Activated T-cell treated with anti-CD3 and anti-CD28 coated beads, Interleukin-2, amount 50 U/mL, for 72 hours (primary cell): ENCODE data around the gene DONSON. TPM values are rescaled to one million over a fixed set of nuclear protein-coding genes. Genes with fewer than 3 reads are reported as not detected.

ENCODE experiments used
- ATAC-seq, 2 donors: fragments of 150-1000 bp; cut with Tn5 transposase; replicated peaks in 1 of 2; 2 replicates each; pipeline ENCODE4 v1.10.0; 2021; ENCODE audit warnings: moderate library complexity in 2 of 2, mild to moderate bottlenecking in 1 of 2
- DNase-seq, 2 donors: peaks; one replicate each; pipeline ENCODE4 v3.0.0; 2021 to 2022; ENCODE audit warnings: mixed read lengths in 1 of 2
- H3K27ac Mint-ChIP-seq: one replicate; pipeline ENCODE4 v1.8.0; 2022; ENCODE audit warnings: mild to moderate bottlenecking, moderate library complexity, mixed read lengths
- H3K27me3 Mint-ChIP-seq: one replicate; pipeline ENCODE4 v1.8.0; 2022; ENCODE audit warnings: low read depth, mixed read lengths
- H3K36me3 Mint-ChIP-seq, 2 donors: one replicate each; pipeline ENCODE4 v1.8.0; 2022; ENCODE audit warnings: mixed read lengths in 2 of 2, mild to moderate bottlenecking in 1 of 2; ENCODE audit not compliant: insufficient read depth in 2 of 2
- H3K4me1 Mint-ChIP-seq: one replicate; pipeline ENCODE4 v1.8.0; 2022; ENCODE audit warnings: low read depth, mixed read lengths
- H3K4me3 Mint-ChIP-seq, 2 donors: one replicate each; pipeline ENCODE4 v1.8.0; 2022; ENCODE audit warnings: mild to moderate bottlenecking in 2 of 2, mixed read lengths in 2 of 2, moderate library complexity in 2 of 2
- H3K9me3 Mint-ChIP-seq, 2 donors: one replicate each; pipeline ENCODE4 v1.8.0; 2022; ENCODE audit warnings: mixed read lengths in 2 of 2
- total RNA-seq, 2 donors: library from RNA; stranded (reverse); gene quantifications; one replicate each; pipeline ENCODE4 v1.2.3, GENCODE V29; 2022

Gene DONSON
- total RNA-seq, 2 donors from 2014 or later, result 39.7 to 46.5 TPM

DNA sequence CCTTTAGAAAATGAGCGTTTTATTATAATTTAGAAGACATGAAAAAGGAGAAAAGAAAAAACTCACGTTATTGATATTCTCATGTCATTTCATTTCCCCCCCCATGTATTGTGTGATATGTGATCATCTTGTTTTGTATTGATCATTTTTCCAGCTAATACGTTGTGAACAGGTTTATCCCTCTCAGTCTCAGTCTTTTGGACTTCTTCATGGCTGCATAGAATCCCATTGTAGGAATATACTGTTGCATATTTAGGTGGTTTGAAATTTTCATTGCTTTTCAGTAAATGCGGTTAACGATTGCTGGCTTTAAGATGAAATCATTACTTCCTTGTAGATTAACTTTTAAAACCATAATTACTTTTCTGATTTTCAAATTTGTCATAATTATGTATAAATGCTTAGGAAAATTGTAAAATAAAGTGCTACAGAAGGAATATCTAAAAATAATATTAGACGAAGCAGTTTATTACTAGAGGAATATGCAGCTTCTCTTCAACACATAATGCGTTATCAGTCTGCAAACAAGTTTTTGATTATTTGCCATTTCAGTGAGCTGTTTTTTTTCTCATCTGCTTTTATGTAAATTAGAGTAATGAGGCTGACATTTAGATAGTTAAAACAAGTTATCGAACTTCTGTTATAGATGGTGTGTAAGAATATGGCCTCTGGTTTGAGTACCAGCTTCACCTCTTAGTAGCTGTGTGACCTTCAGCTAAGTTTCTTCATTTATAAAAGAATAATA, 43.9 kb downstream of the DONSON start:
- H3K9me3 Mint-ChIP-seq, result no peaks in the 10 kb centered on the region
- H3K4me3 Mint-ChIP-seq, result peak overlapping the region; percentile 96 to 100
- H3K27me3 Mint-ChIP-seq, result no peaks in the 10 kb centered on the region
- H3K36me3 Mint-ChIP-seq, result peaks cover 12 to 54% of the 10 kb centered on the region in 2 donors
- no peak for ATAC-seq
- H3K27ac Mint-ChIP-seq, result peak overlapping the region; percentile 98
- peaks cover 53% of the 10 kb centered on the region for H3K4me1 Mint-ChIP-seq
- DNase-seq, result no peak

DNA sequence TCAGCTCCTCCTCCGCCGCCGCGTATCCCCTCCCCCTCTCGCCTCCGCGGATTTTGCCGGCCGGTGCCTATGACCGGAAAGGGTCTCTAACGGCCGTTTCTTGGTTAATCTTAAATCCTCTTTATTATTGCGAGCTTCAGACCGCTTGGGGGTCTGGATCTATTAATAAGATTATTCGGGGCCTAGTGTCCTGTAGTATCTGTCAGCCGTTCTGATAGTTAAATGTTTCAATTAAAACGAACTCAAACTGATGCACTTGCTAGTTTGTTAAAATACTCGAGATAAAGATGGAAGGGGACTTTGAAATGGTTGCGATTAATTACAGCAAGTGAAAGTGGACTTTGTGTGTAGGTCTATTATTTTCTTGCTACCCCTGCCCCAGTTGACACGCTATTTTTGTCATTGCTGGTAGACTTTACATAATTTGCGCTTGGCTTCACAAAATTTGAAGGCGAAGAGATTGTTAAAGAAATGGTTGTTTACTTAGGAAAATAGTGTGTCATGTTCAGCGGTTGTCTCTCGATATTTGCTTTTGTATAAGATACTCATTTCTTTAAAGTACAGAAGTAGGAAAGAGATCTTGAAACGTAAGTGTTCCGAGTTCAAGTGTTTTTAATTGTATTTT, 44.9 kb downstream of the DONSON start:
- H3K27me3 Mint-ChIP-seq, result no peaks in the 10 kb centered on the region
- H3K4me3 Mint-ChIP-seq, result peak overlapping the region; percentile 96 to 100
- DNase-seq (peak; percentile 85 to 87), ATAC-seq (peak; percentile 26)
- no peaks in the 10 kb centered on the region for H3K9me3 Mint-ChIP-seq
- H3K4me1 Mint-ChIP-seq, result peaks cover 62% of the 10 kb centered on the region
- H3K27ac Mint-ChIP-seq, result peak overlapping the region; percentile 98
- peaks cover 9 to 54% of the 10 kb centered on the region in 2 donors for H3K36me3 Mint-ChIP-seq

DNA sequence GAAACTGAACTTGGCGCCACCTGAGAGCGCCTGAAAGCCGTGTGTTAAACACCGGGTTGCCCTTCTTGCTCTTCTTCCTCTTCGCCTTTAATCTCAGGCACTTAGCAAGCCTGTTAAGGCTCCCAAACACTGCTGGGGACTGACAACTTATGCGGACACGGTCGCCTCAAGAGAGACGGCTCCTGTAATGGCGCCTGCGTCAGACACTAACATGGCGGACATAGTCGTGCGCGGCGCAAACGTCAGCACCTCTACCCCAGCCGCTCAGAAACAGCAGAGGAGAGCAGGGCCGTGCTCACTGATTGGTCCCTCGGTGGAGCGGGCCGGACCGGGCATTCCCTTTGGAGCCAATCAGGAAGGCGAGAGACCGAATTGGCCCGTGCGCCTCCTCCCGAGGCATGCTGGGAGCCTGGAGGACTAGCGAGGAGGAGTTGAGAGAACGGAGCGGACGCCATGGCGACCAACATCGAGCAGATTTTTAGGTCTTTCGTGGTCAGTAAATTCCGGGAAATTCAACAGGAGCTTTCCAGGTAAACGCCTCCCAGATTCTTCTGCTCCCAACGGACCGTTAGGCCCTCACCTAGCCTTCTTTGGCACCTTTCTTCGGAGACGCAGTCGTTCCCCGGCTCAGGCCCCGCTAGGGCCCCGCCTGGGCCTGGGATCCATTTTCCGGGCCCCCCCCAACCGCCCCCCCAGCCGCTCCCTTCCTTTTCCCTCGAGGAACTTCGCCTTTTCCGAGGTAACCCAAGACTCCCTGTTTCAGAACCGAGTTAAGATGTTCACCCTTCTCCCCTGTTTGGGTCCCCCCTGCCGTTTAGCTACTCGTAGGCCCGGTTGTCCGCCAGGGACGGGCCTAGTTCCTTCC, 45.6 kb downstream of the DONSON start, which contains the start of gene SON:
TSS of gene SON (plus strand) at position 399 of the 865 bp plus-strand sequence. CDS start at position 454, 55 bp downstream.
- Mint-ChIP-seq H3K4me3 (peak within 1 kb of the TSS; percentile 96 to 100), H3K27me3 (no peaks in the 10 kb centered on the region), H3K4me1 (peaks cover 55% of the 10 kb centered on the region), H3K36me3 (peaks cover 9 to 55% of the 10 kb centered on the region in 2 donors), H3K27ac (peak within 1 kb of the TSS; percentile 98), H3K9me3 (no peaks in the 10 kb centered on the region)
- DNase-seq (peak; percentile 96 to 99), ATAC-seq (peak; percentile 94)

DNA sequence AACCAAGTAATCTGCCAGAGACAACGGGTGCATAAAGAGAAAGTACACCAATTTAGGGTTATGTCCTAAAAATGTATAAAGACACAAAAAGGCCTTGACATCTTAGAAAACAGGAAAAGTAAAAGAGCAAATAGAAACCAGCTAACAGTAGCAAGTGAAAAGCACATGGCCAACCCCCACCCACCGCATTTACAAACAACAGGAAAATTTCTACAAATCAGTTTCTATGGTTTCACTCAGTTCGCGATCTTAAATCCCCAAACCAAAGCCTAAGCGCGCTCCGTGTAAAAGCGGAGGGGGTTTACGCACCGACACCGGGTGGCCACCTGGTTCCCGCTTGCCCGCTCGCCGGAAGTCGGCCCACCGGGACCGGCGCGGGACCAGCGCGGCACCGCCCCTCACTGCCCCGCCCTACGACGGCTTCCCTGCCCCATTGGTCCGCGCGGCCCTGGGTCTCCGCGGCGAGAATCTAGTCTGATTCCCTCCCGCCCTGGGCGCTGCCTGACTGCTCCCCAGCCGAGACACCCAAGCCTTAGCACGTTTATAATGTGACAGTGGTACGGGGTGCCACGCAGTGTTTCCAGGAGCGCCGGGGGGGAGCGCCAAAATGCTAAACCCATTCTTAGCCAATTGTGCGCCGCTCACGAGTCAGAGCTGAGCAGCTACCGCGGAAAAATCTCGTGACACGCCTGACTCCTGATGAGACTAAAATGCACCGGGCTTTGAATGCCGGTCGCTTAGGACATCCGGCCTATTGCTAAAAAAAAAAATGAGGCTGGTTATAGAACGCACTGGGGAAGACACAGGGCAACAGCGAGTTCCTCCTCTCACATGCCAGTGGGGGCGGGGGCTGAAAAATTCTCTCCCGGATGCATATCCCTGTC, 46.5 kb downstream of the DONSON start, which contains the start of gene GART:
TSS of gene GART (minus strand) at position 362 of the 884 bp plus-strand sequence. CDS start 2,802 bp downstream, outside the sequence.
- Mint-ChIP-seq H3K4me3 (peak within 1 kb of the TSS; percentile 96 to 100), H3K27me3 (no peaks in the 10 kb centered on the region), H3K9me3 (peaks cover 2 to 4% of the 10 kb centered on the region in 2 donors), H3K27ac (peak within 1 kb of the TSS; percentile 98), H3K36me3 (peaks cover 16 to 56% of the 10 kb centered on the region in 2 donors), H3K4me1 (peaks cover 59% of the 10 kb centered on the region)
- DNase-seq (peak; percentile 91), ATAC-seq (peak; percentile 75 to 76)

DNA sequence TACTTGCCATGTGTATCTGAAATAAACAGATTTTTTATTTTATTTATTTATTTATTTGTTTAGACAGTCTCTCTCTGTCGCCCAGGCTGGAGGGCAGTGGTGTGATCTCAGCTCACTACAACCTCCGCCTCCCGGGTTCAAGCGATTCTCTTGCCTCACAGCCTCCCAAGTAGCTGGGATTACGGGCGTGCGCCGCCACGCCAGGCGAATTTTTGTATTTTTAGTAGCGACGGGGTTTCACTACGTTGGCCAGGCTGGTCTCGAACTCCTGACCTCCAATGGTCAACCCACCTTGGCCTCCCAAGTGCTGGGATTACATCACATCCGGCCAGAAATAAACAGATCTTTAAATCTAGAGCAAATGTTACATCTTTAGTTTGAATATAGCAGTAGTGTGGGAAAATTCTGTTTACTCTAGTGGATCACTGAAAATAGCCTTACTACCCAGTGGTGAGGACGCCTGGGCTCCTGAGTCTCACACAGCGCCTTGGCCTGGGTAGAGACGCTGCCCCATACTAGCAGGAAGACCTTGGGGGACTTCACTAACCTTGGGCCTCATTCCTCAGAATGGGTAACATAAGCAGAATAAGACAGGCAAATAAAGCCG, 47.3 kb downstream of the DONSON start:
- DNase-seq (peak in 1 of 2 donors; percentile 23), ATAC-seq (no peak)
- peak overlapping the region; percentile 98 for H3K27ac Mint-ChIP-seq
- H3K4me1 Mint-ChIP-seq, result peaks cover 54% of the 10 kb centered on the region
- peaks cover 2 to 4% of the 10 kb centered on the region in 2 donors for H3K9me3 Mint-ChIP-seq
- peaks cover 21 to 57% of the 10 kb centered on the region in 2 donors for H3K36me3 Mint-ChIP-seq
- H3K27me3 Mint-ChIP-seq, result no peaks in the 10 kb centered on the region
- peak overlapping the region; percentile 96 to 100 for H3K4me3 Mint-ChIP-seq

DNA sequence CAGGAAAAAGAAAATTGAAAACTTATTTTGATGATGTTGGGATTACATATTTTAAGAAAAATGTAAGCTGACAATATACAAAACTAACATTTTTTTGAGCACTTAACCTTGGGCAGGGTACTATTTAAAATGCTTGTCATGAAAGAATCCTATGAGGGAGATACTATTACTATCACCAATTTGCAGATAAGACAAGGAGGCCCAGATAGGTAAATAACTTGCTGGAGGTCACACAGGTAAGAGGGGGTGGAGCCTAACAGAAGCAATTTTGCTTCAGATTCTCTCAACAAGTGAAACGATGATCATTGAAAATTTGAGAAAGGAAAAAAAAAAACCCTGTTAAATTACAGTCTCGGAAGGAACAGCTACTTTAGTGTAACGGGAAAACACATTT, 47.8 kb downstream of the DONSON start:
- no peaks in the 10 kb centered on the region for H3K27me3 Mint-ChIP-seq
- peaks cover 49% of the 10 kb centered on the region for H3K4me1 Mint-ChIP-seq
- H3K27ac Mint-ChIP-seq, result peak overlapping the region; percentile 98
- DNase-seq (no peak), ATAC-seq (no peak)
- peaks cover 21 to 56% of the 10 kb centered on the region in 2 donors for H3K36me3 Mint-ChIP-seq
- peaks cover 2 to 4% of the 10 kb centered on the region in 2 donors for H3K9me3 Mint-ChIP-seq
- peak overlapping the region; percentile 96 to 100 for H3K4me3 Mint-ChIP-seq

DNA sequence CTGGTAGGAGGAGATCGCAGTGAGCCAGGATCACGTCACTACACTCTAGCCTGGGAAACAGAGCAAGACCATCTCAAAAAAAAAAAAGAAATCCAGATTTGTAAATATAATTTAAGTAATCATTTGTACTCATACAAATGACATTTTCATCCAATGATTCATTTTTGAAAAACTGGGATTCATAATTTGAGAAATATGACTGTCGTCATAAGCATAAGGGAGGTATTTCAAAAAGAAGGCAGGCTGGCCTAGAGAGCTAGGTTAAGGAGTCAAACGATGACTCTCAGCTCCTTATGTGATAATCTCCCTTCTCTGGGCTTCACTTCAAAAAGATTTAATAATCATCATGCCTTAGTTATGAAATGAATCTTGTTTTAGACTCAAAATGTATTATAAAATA, 48.9 kb downstream of the DONSON start:
- ATAC-seq (no peak), DNase-seq (no peak)
- Mint-ChIP-seq H3K4me1 (peaks cover 46% of the 10 kb centered on the region), H3K4me3 (no peak overlapping the region), H3K36me3 (peaks cover 21 to 61% of the 10 kb centered on the region in 2 donors), H3K27ac (peak overlapping the region; percentile 98), H3K9me3 (peaks cover 2 to 4% of the 10 kb centered on the region in 2 donors), H3K27me3 (no peaks in the 10 kb centered on the region)

DNA sequence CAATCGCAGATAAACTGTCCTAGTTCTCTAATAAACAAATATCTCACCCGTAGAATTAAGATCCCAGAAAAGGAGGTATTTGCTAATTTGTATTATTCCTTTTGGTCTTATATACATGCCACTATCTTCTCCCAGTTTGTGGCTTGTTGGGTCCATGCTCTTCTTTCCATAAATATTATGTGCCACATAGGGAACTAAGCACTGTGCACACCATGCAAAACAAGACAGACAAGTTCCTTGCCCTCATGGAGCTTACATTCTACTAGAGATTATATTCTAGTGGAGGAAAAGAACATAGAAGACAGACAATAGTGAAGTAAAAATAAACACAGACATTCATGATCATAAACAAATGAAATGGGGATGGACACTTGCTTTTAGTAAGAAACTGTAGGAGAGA, 51.3 kb downstream of the DONSON start:
- Mint-ChIP-seq H3K27me3 (no peaks in the 10 kb centered on the region), H3K36me3 (peaks cover 20 to 49% of the 10 kb centered on the region in 2 donors), H3K9me3 (peaks cover 2 to 4% of the 10 kb centered on the region in 2 donors), H3K4me1 (peaks cover 38% of the 10 kb centered on the region), H3K27ac (peak overlapping the region; percentile 6), H3K4me3 (peak overlapping the region in 1 of 2 donors; percentile 2)
- ATAC-seq (no peak), DNase-seq (no peak)

DNA sequence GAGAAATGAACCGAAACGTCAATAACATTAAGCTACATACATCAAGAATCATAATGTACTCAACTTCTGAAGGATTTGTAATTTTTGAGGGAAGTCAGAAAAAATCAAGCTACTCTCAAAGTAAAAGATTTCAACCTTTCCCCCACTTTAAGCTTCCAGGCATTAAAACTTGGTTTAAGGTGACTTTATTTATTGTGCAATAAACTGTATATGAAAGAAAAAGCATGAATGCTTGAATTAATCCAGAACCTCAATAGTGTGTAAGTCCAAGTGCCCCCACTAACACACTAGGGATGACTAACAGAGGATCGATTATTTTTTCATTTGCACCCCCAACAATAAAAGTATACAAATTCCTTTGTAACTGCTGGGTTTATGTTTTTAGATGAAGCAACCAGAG, 57.5 kb downstream of the DONSON start:
- DNase-seq (no peak), ATAC-seq (no peak)
- Mint-ChIP-seq H3K36me3 (peaks cover 7 to 48% of the 10 kb centered on the region in 2 donors), H3K4me3 (no peak overlapping the region), H3K4me1 (no peaks in the 10 kb centered on the region), H3K27ac (peak overlapping the region; percentile 81), H3K27me3 (no peaks in the 10 kb centered on the region), H3K9me3 (no peaks in the 10 kb centered on the region)
